Subcutaneous adipose tissue (tissue), 4 donors: ENCODE results near the gene PYROXD2. TPM values are rescaled to one million over a fixed set of nuclear protein-coding genes. Genes with fewer than 3 reads are reported as not detected.

Experiments
- CTCF ChIP-seq: fragments of 450-650 bp; IDR thresholded peaks from one replicate; pipeline ENCODE4 v1.5.1; 2016; ENCODE audit warnings: low read depth, mild to moderate bottlenecking, control low read depth, antibody characterized with exemption, moderate library complexity
- small RNA-seq: library from RNA; depleted of rRNA; stranded (forward); fragments of <200 nt; gene quantifications from one replicate; pipeline ENCODE3, GENCODE V24; 2016
- total RNA-seq, 4 donors: library from RNA; depleted of rRNA; stranded (reverse); fragments of >200 nt; gene quantifications; one replicate each; pipeline ENCODE4 v1.1.0, GENCODE V29; 2016

Gene PYROXD2
- total RNA-seq, 4 donors from 2014 or later = 11.2 to 23.6 (median 16.0) TPM

GRCh38 chr10:98340940-98341310, 74.1 kb downstream of the PYROXD2 start:
- TF ChIP-seq CTCF = no peak

- TF ChIP-seq CTCF = no peak
Measured at GRCh38 chr10:98340261-98340939, 74.6 kb downstream of the PYROXD2 start.

DNA sequence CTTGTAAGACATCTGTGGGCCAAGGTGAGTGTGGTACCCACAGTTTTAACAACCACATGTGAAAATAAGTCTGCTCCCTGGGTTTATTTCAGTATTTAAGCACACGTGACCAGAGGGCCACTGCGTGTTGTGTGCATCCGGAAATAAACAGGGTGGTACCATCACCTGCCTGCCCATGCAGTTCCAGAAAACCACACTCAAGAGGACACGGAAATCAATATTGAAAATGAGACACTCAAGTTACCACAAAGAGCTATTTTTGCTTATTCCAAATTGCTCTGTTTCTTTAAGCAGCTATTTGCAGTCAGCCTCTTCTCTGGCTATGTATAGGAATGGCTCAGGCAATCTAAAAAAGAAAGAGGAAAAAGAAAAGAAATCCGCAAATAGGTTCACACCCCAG, 75.2 kb downstream of the PYROXD2 start:
- no peak for TF ChIP-seq CTCF

DNA sequence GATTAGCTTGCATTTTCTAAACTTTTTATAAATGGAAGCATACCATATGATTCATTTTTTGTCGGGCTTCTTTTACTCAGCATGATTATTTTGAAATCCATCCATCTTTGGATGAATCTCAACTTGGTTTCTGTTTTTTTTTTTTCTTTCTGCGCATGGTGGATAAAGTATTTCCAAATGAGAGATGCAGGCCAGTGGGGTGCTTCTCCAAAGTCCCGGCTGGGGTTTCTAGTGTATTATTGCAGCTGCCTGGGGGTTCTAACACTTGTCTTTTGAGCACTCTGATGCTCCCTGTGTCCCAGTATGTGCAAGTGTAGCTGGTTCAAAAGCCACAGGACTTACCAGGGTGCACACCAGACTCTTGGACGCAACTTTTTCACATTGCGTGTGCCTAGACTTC, 76.1 kb downstream of the PYROXD2 start:
- no peak for TF ChIP-seq CTCF

DNA sequence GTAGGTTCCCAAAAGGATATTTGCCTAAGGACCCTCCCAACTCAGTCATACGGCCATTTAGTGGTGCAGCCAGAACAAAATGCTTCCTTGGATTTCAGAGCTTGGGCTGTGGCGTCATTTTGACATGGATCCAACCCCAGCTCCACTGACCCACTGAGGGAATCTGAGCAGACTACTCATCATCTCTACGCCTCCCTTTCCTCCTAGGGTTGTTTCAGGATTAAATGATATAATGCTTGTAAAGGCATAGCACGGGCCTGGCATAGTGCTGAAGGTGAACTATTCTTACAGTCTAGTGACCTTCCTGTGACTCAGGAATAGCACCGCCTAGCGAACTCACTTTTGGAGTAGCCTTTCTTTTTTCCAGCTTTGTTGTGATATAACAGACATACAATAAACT, 76.7 kb downstream of the PYROXD2 start:
- no peak for TF ChIP-seq CTCF

DNA sequence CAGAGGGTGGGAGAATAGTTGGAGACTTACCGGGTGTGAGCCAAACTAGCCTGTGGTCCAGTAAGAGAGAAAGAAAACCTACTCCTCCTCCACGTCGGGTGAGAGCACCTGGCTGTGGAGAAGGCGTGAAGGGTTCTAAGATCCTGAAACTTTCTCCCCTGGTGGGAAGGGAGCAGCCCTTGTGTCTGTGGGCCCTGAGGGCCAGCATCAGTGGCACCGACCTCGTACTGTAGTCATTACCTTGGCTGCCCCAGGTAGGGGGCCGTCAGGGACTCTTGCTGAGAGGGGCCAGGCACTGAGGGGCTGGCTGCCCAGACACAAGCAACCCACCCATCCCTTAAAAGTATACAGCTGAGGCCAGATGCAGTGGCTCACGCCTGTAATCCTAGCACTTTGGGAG, 77.5 kb downstream of the PYROXD2 start:
- no peak for TF ChIP-seq CTCF

Small RNAs within 50 kb of the gene (small RNA-seq; reads per million reads assigned to genes)
- gene MIR4685 = not detected

Other genes with a start within 250 kb of the PYROXD2 start
- 10 to 100 TPM in 3 of 4 donors, 1 to 10 TPM in 1; 7.5 to 27.4 (median 12.8) TPM for gene LOXL4, start 147.0 kb downstream of the PYROXD2 start, total RNA-seq
- gene HPS1, start 31.8 kb upstream of the PYROXD2 start, total RNA-seq = 10 to 100 TPM; 46.1 to 88.2 (median 63.0) TPM